Neural crest cell (in vitro differentiated cells): ENCODE data around the gene FAM98B. TPM values are rescaled to one million over a fixed set of nuclear protein-coding genes. Genes with fewer than 3 reads are reported as not detected.

Source experiments
- DNase-seq: peaks from one replicate; pipeline ENCODE4 v3.0.0; 2021; ENCODE audit warnings: low read depth, mixed read lengths, low spot score
- H3K27ac Mint-ChIP-seq: one replicate; pipeline ENCODE4 v1.8.0; 2021; ENCODE audit warnings: mild to moderate bottlenecking, mixed read lengths; ENCODE audit not compliant: unreplicated experiment
- H3K27me3 Mint-ChIP-seq: 2 replicates; pipeline ENCODE4 v1.8.0; 2021; ENCODE audit warnings: low read depth, mild to moderate bottlenecking, mixed read lengths
- H3K36me3 Mint-ChIP-seq: 2 replicates; pipeline ENCODE4 v1.8.0; 2021; ENCODE audit warnings: low read depth, mild to moderate bottlenecking, mixed read lengths
- H3K4me1 Mint-ChIP-seq: 2 replicates; pipeline ENCODE4 v1.8.0; 2021; ENCODE audit warnings: mixed read lengths
- H3K4me3 Mint-ChIP-seq: one replicate; pipeline ENCODE4 v1.8.0; 2021; ENCODE audit warnings: mild to moderate bottlenecking, mixed read lengths
- H3K9me3 Mint-ChIP-seq: 2 replicates; pipeline ENCODE4 v1.8.0; 2021; ENCODE audit warnings: mixed read lengths
- CTCF ChIP-seq: fragments of 200-600 bp; sonication (generic); conservative IDR thresholded peaks from 2 replicates; pipeline ENCODE4 v1.5.0; 2021; ENCODE audit warnings: antibody characterized with exemption, mild to moderate bottlenecking
- total RNA-seq: library from RNA; stranded (reverse); gene quantifications from 2 replicates; pipeline ENCODE4 v1.2.1, GENCODE V29; 2021

Gene FAM98B
- total RNA-seq, 1 donor from 2014 or later: 38.0 TPM

GRCh38 chr15:38474155-38474757 lies 20.3 kb downstream of the FAM98B start:
- Mint-ChIP-seq H3K9me3 (no peaks in the 10 kb centered on the region), H3K27me3 (no peaks in the 10 kb centered on the region), H3K36me3 (no peaks in the 10 kb centered on the region), H3K4me1 (no peaks in the 10 kb centered on the region), H3K27ac (no peak overlapping the region), H3K4me3 (no peak overlapping the region)
- TF ChIP-seq CTCF: peak; percentile 82
- DNase-seq: no peak

GRCh38 chr15:38475361-38475760 lies 21.4 kb downstream of the FAM98B start:
- Mint-ChIP-seq H3K4me1 (no peaks in the 10 kb centered on the region), H3K36me3 (no peaks in the 10 kb centered on the region), H3K27ac (no peak overlapping the region), H3K9me3 (no peaks in the 10 kb centered on the region), H3K27me3 (no peaks in the 10 kb centered on the region), H3K4me3 (no peak overlapping the region)
- TF ChIP-seq CTCF: no peak
- no peak for DNase-seq

GRCh38 chr15:38476120-38476519 lies 22.2 kb downstream of the FAM98B start:
- Mint-ChIP-seq H3K27me3 (no peaks in the 10 kb centered on the region), H3K27ac (no peak overlapping the region), H3K36me3 (peaks cover 1% of the 10 kb centered on the region), H3K4me1 (no peaks in the 10 kb centered on the region), H3K4me3 (no peak overlapping the region), H3K9me3 (no peaks in the 10 kb centered on the region)
- TF ChIP-seq CTCF: no peak
- no peak for DNase-seq

- no peak for TF ChIP-seq CTCF
- no peak for DNase-seq
Measured at GRCh38 chr15:38477637-38478036, 23.7 kb downstream of the FAM98B start.

GRCh38 chr15:38479266-38479665 lies 25.3 kb downstream of the FAM98B start:
- Mint-ChIP-seq H3K27me3 (no peaks in the 10 kb centered on the region), H3K4me1 (no peaks in the 10 kb centered on the region), H3K27ac (no peak overlapping the region), H3K9me3 (no peaks in the 10 kb centered on the region), H3K36me3 (peaks cover 5% of the 10 kb centered on the region), H3K4me3 (no peak overlapping the region)
- TF ChIP-seq CTCF: no peak
- no peak for DNase-seq

More at GRCh38 chr15:38477637-38478036, 23.7 kb downstream of the FAM98B start:
- Mint-ChIP-seq H3K4me1 (no peaks in the 10 kb centered on the region), H3K4me3 (no peak overlapping the region), H3K27ac (no peak overlapping the region), H3K27me3 (no peaks in the 10 kb centered on the region), H3K9me3 (no peaks in the 10 kb centered on the region), H3K36me3 (peaks cover 5% of the 10 kb centered on the region)
